B cell (primary cell): Measurements from ENCODE around the gene ATXN7.

ENCODE experiments used
- CTCF ChIP-seq: fragments of 200-600 bp; IDR thresholded peaks from one replicate; pipeline ENCODE4 v1.8.0; 2022; ENCODE audit warnings: antibody characterized with exemption, mild to moderate bottlenecking
- EZH2 ChIP-seq: IDR thresholded peaks from 2 replicates; pipeline ENCODE4 v1.6.1; 2012; ENCODE audit warnings: borderline replicate concordance, low read depth, mild to moderate bottlenecking, moderate library complexity, low read length; ENCODE audit not compliant: insufficient read depth, poor library complexity, severe bottlenecking

- no peak for TF ChIP-seq EZH2
- no peak for TF ChIP-seq CTCF
Observed at GRCh38 chr3:63959146-63959545, 95.5 kb downstream of the ATXN7 start.
